ENCODE data around the gene MSANTD3. TPM values are rescaled to one million over a fixed set of nuclear protein-coding genes. Genes with fewer than 3 reads are reported as not detected.

MSANTD3 gene
- total RNA-seq, 4 donors from 2014 or later = 16.4 to 38.8 (median 18.2) TPM

Other genes with a start within 250 kb of the MSANTD3 start
- gene TEX10, start 74.2 kb upstream of the MSANTD3 start, total RNA-seq = 10 to 100 TPM; 15.8 to 51.0 (median 29.9) TPM
- gene TMEFF1, start 46.0 kb downstream of the MSANTD3 start, total RNA-seq = 1 to 10 TPM in 1 of 4 donors, under 1 TPM in 1, not detected in 2; 0.60 to 2.4 TPM
- under 1 TPM; 0.24 to 0.74 (median 0.31) TPM for gene CAVIN4, start 150.9 kb downstream of the MSANTD3 start, total RNA-seq

All from omental fat pad (tissue), 4 donors.